Measurements from ENCODE around the gene PTPRN. TPM values are rescaled to one million over a fixed set of nuclear protein-coding genes. Genes with fewer than 3 reads are reported as not detected.

PTPRN gene
- polyA plus RNA-seq, 1 donor from 2014 or later: 66.4 TPM

GRCh38 chr2:219335373-219335786 lies 26.2 kb upstream of the PTPRN start:
- peak overlapping the region; percentile 97 for H3K27ac ChIP-seq (ENCODE audit: low read length)
- H3K9me3 ChIP-seq (ENCODE audit: low read length): no peaks in the 10 kb centered on the region
- TF ChIP-seq POLR2AphosphoS5 (IDR thresholded peaks at IDR 0.05) (peak; percentile 76), TAF1 (IDR thresholded peaks at IDR 0.05; ENCODE audit: low read depth) (no peak), SMC3 (conservative IDR thresholded peaks at IDR 0.05; ENCODE audit: poor library complexity) (peak; percentile 71), MXI1 (conservative IDR thresholded peaks at IDR 0.05; ENCODE audit: poor library complexity, severe bottlenecking) (peak; percentile 74), RAD21 (conservative IDR thresholded peaks at IDR 0.05) (peak; percentile 77), EP300 (conservative IDR thresholded peaks at IDR 0.05; ENCODE audit: poor library complexity, severe bottlenecking) (peak; percentile 98), EZH2 (IDR thresholded peaks at IDR 0.05; ENCODE audit: borderline replicate concordance, insufficient read depth, low read length, poor library complexity, severe bottlenecking) (no peak), REST (IDR thresholded peaks at IDR 0.05; ENCODE audit: borderline replicate concordance) (peak; percentile 95)
- TF ChIP-seq, protein P1, sequence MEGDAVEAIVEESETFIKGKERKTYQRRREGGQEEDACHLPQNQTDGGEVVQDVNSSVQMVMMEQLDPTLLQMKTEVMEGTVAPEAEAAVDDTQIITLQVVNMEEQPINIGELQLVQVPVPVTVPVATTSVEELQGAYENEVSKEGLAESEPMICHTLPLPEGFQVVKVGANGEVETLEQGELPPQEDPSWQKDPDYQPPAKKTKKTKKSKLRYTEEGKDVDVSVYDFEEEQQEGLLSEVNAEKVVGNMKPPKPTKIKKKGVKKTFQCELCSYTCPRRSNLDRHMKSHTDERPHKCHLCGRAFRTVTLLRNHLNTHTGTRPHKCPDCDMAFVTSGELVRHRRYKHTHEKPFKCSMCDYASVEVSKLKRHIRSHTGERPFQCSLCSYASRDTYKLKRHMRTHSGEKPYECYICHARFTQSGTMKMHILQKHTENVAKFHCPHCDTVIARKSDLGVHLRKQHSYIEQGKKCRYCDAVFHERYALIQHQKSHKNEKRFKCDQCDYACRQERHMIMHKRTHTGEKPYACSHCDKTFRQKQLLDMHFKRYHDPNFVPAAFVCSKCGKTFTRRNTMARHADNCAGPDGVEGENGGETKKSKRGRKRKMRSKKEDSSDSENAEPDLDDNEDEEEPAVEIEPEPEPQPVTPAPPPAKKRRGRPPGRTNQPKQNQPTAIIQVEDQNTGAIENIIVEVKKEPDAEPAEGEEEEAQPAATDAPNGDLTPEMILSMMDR (IDR thresholded peaks at IDR 0.05; ENCODE audit: poor library complexity, severe bottlenecking): peak; percentile 84
- peak overlapping the region; percentile 44 for H3K4me2 ChIP-seq (ENCODE audit: low read length)
- H4K20me1 ChIP-seq (ENCODE audit: insufficient read depth): no peaks in the 10 kb centered on the region
- no peaks in the 10 kb centered on the region for H3K36me3 ChIP-seq (ENCODE audit: insufficient read depth, low read length)
- no peak overlapping the region for H2AFZ ChIP-seq (ENCODE audit: low read depth, low read length)
- peaks cover 13% of the 10 kb centered on the region for H3F3A ChIP-seq (ENCODE audit: insufficient read depth, low read length, poor library complexity, severe bottlenecking)
- H3K9me2 ChIP-seq (ENCODE audit: insufficient read depth, low read length): no peaks in the 10 kb centered on the region
- H3K9ac ChIP-seq (ENCODE audit: low read length): peak overlapping the region; percentile 60
- H3K4me3 ChIP-seq (ENCODE audit: low read length): peak overlapping the region; percentile 49
- peaks cover 24% of the 10 kb centered on the region for H3K27me3 ChIP-seq (ENCODE audit: insufficient read depth, low read depth, low read length)
- no peaks in the 10 kb centered on the region for H3K79me2 ChIP-seq (replicated peaks; ENCODE audit: insufficient read depth, low read length)

DNA sequence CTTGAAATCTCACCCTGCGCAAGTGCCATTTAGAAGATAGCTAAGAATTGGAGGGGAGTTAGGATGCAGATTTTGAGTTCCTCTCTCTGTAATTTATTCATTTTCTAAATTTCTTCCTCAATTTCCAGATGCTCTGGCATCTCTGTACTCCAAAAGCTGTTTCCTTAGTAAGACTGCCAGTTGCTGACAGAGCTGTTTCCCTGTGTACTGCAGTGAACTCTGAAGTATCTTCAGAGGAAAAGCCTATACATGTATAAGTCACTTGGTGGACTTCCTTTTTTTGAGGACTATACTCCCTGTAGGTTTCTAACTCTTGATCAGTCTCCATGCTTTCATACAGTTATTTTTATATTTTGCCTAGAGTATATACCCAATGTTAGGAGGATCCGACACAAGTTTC lies 24.9 kb upstream of the PTPRN start:
- Histone ChIP-seq H3K27ac (ENCODE audit: low read length) (peak overlapping the region; percentile 97), H3K36me3 (ENCODE audit: insufficient read depth, low read length) (no peaks in the 10 kb centered on the region), H3K9me2 (ENCODE audit: insufficient read depth, low read length) (no peaks in the 10 kb centered on the region), H3K4me2 (ENCODE audit: low read length) (no peak overlapping the region), H3K9ac (ENCODE audit: low read length) (peak overlapping the region; percentile 60), H3F3A (ENCODE audit: insufficient read depth, low read length, poor library complexity, severe bottlenecking) (peaks cover 13% of the 10 kb centered on the region), H2AFZ (ENCODE audit: low read depth, low read length) (no peak overlapping the region), H4K20me1 (ENCODE audit: insufficient read depth) (no peaks in the 10 kb centered on the region), H3K4me3 (ENCODE audit: low read length) (no peak overlapping the region), H3K79me2 (replicated peaks; ENCODE audit: insufficient read depth, low read length) (no peaks in the 10 kb centered on the region), H3K9me3 (ENCODE audit: low read length) (no peaks in the 10 kb centered on the region), H3K27me3 (ENCODE audit: insufficient read depth, low read depth, low read length) (peaks cover 35% of the 10 kb centered on the region)
- no peak for TF ChIP-seq MXI1 (conservative IDR thresholded peaks at IDR 0.05; ENCODE audit: poor library complexity, severe bottlenecking)
- no peak for TF ChIP-seq REST (IDR thresholded peaks at IDR 0.05; ENCODE audit: borderline replicate concordance)
- no peak for TF ChIP-seq POLR2AphosphoS5 (IDR thresholded peaks at IDR 0.05)
- TF ChIP-seq EP300 (conservative IDR thresholded peaks at IDR 0.05; ENCODE audit: poor library complexity, severe bottlenecking): no peak
- no peak for TF ChIP-seq EZH2 (IDR thresholded peaks at IDR 0.05; ENCODE audit: borderline replicate concordance, insufficient read depth, low read length, poor library complexity, severe bottlenecking)
- no peak for TF ChIP-seq SMC3 (conservative IDR thresholded peaks at IDR 0.05; ENCODE audit: poor library complexity)
- TF ChIP-seq, protein P1 (IDR thresholded peaks at IDR 0.05; ENCODE audit: poor library complexity, severe bottlenecking): no peak
- no peak for TF ChIP-seq RAD21 (conservative IDR thresholded peaks at IDR 0.05)
- no peak for TF ChIP-seq TAF1 (IDR thresholded peaks at IDR 0.05; ENCODE audit: low read depth)
